Adrenal gland (tissue), 5 donors: ENCODE results near the gene PTCSC3.

Source experiments
- CTCF ChIP-seq, 6 experiments: fragments of 450-650 bp in 4 of 6; fragments of 200-600 bp in 2 of 6; sonication (generic) in 1 of 6; IDR thresholded peaks; 1 replicate in 5 of 6; 2 replicates in 1 of 6; pipeline versions ENCODE4 v1.5.1 to v1.8.0; 2016 to 2021; ENCODE audit warnings: antibody characterized with exemption in 6 of 6, mild to moderate bottlenecking in 2 of 6, moderate library complexity in 1 of 6
- POLR2A ChIP-seq, 2 donors: fragments of 450-650 bp; IDR thresholded peaks; one replicate each; pipeline ENCODE4 v1.6.1; 2017; ENCODE audit warnings: antibody characterized with exemption in 2 of 2, mild to moderate bottlenecking in 2 of 2, moderate library complexity in 1 of 2
- donor health status: DM: no; HTN: no; CAD: no.

GRCh38 chr14:36151335-36151734 lies 25.2 kb downstream of the PTCSC3 start:
- TF ChIP-seq CTCF (IDR thresholded peaks at IDR 0.05) (no peak), POLR2A (IDR thresholded peaks at IDR 0.05) (no peak)
